GM18909 (cell line): ENCODE results near the gene CLHC1.
"Not testable (repeated sequence)": the region's sequence is repeated elsewhere in the genome, so short reads cannot be mapped to it uniquely, and the experiment has no call there.

Source experiments
- ATAC-seq: cut with Tn5 transposase; IDR thresholded peaks from one replicate; pipeline ENCODE4 v1.9.1; 2021; ENCODE audit warnings: mild to moderate bottlenecking; ENCODE audit not compliant: unreplicated experiment, poor library complexity

Gene CLHC1

DNA sequence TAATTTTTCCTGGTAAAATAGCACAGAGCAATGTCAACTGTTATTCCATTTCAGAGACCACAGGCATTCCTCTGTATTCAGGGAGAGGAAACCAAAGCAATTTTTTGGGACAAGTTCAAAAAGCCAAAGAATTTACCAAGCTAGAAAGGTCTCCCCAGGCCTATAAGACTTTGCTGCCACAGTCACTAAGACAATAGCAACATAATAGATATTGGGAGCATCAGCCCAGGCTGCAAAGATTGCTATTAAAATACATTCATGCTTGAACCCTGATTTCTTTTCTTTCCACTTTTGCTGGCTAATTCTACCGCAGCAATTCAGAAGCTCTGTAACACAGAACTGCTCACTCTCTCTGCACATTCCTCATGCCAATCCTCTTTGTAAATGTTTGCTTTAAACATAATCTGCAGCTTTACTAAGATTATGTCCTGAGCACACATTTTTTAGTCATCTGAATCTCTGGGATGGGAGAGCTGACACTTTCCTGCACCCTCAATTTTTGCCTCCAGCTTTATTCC lies 76.3 kb downstream of the CLHC1 start:
- no peak for ATAC-seq

DNA sequence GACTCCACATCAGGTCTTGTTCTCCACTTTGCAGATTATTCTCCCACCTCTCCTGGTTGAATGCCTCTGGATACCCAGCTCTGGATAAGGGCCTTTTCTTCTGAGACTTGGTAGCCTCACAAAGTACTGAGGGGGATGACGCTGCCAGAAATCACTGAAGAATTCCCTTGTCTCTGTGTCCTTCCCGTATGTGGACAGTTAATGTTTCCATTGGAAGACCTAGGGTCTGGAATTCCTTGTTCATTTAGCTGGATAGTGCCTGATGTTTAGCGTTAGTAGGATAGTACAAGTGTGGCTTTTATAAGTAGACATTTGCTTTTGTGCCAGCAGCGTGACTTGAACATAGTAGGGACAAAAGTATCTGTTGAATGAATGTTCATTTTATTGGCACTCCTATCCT lies 76.9 kb downstream of the CLHC1 start:
- no peak for ATAC-seq

- no peak for ATAC-seq
Observed at GRCh38 chr2:55154525-55155030, 77.5 kb downstream of the CLHC1 start.

DNA sequence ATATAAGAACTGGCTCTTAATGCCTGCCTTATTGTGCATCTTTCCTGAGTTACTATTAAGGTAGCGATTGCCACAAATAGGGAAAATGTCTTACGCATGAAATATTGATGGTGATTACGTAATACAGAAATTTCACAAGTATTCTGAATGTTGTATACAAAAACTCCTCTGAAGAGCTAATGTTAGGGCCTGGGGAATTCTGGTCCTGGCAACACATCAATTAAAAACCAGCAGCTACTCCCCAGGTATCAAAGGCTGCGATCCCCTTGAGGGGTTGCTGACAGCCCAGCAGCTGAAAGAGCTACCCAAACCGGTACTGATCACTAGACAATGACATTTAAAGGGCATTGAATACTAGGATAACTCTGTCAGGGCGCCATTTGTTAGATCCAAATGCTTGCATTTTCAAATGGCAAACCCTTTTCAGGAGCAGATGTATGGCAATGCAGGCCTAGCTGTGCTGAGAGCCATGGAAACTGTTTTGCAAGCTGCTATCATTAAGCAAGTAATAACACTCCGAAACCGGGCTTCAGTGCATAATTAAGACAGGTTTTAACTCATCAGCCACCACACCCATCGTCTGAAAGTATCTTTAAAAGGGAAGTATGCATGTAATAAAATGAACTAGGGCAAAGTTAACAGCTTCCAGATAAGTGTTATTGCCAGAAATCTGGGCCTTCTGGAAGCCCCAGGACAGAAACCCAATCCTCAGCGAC lies 78.4 kb downstream of the CLHC1 start:
- no peak for ATAC-seq

DNA sequence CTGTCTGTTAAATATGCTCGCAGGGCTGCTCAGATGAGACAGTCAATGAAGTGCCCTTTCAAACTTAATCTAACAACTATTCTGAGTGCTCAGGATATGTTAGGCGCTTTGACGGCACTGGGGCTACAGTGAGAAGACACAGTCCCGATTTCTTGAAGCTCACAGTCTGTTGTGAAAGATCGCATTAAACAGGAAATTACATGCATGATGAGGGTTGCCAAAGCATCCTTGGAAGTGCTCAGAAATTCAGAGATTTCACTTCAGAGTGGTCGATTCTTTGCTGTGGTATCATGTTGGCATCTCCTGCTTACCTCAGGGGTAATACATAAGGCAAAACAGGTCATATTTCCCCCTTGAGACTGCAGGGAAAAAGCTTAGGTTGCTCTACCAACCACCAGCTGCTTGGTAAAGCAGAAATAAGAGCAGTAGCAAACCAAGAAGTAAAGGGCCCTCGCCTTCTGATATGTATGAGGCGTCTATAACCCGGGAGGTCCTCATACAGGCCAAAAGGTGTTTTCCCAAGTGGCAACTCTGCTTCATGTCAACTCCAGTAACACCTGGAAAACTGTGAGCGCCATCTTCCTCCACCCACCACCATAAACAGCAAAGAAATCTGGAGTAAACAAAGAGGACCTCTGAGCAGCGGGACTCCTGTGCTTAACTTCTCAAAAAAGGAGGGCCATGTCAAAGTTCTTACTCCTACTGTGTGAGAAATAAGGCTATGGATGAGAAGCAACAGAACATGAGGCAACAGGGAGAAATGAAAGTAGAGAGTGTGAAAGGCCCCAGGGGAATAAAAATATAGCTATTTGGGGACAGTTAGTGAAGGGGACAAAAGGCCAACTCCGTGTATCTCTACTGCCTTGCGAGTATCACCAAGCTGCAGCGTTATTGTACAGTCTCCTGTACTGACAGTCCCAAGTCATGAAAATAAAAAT lies 79.3 kb downstream of the CLHC1 start:
- ATAC-seq = no peak

GRCh38 chr2:55151733-55152433 lies 80.2 kb downstream of the CLHC1 start:
- ATAC-seq = no peak

DNA sequence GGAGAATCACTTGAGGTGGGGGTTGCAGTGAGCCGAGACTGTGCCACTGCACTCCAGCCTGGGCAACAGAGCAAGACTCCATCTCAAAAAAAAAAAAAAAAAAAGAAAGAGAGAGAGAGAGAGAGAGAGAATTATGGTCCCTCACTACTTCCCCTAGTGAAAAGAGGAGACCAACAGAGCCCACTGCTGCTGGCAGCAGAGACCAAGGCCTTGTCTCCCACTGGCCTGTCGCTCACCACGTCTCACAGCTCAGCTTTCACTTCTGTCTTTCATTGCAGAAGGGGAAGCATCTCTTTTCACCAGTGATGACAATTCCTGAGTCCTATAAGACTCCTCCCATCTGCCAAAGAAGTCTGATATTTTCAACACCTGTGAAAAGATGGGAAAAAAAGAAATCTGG lies 81.3 kb downstream of the CLHC1 start:
- ATAC-seq = peak; percentile 80

DNA sequence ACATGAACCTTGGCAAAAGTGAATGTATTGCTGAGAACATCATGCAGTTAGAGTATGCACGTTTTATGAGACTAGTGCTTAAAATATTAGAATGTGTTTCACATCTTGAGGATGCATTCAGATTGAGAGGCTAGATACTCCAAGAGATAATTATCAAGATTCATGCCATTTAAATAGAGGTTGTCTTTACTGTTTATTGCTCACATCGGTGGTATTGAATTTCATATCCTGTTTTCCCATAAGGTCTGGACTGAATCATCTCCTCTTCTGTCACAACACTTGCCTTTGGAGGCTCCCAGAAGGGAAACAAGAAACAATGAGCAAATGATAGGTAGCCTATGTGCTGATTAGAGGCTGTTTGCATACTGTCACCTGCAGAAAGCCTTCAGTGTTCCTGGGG lies 83.8 kb downstream of the CLHC1 start:
- ATAC-seq = no peak

- ATAC-seq = no peak
Observed at GRCh38 chr2:55147531-55147930, 84.6 kb downstream of the CLHC1 start.

GRCh38 chr2:55147041-55147440 lies 85.1 kb downstream of the CLHC1 start:
- ATAC-seq = no peak

- no peak for ATAC-seq
Observed at GRCh38 chr2:55146263-55146662, 85.8 kb downstream of the CLHC1 start.

GRCh38 chr2:55144922-55145820 lies 86.9 kb downstream of the CLHC1 start:
- ATAC-seq = no peak

DNA sequence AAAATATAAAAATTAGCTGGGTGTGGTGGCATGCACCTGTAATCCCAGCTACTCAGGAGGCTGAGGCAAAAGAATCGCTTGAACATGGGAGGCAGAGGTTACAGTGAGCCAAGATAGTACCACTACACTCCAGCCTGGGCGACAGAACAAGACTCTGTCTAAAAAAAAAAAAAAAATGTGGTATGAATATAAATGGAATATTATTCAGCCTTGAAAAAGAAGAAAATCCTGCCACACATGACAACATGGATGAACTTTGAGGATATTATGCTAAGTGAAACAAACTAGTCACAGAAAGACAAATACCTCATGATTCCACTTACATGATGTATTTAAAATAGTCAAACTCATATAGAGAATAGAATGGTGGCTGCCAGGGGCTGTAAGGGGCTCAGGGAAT lies 88.4 kb downstream of the CLHC1 start:
- ATAC-seq = not testable (repeated sequence)

DNA sequence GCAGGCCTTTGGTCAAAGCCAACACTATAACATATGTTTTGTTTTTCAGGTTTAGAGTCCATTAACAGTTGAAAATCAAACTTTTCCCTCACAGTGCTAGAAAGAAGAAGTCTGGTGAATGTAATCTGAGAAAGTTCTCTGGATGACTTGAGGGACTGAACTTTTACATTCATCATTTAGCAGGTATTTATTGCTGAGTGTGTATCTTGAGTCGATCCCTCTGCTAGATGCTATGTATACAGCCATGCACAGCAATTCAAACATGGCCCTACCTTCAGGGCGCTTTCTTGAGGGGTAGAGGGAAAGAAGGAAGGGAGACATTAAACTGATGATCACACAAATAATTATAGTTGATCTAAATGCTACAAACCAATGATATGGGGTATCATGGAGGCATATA lies 89.6 kb downstream of the CLHC1 start:
- ATAC-seq = no peak

GRCh38 chr2:55141572-55142413 lies 90.3 kb downstream of the CLHC1 start:
- ATAC-seq = no peak

- ATAC-seq = no peak
Observed at GRCh38 chr2:55140316-55141219, 91.5 kb downstream of the CLHC1 start.

- ATAC-seq = no peak
Observed at GRCh38 chr2:55139305-55139704, 92.8 kb downstream of the CLHC1 start.

DNA sequence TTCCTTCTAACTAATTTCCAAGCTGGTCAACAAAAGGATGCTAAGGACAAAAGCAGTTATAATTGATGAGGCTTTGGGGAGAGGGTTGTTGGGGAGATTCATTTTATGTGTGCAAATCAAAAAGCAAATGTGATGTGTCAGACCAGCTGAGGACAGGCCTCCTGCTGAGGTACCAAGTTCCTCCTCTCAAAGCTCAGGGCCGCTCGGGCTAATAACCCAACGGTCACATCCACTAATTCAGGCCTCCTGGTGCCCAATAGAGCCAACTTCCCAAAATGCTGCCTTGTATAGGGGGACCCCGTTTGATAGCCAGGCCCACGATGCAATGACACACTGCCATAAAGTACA lies 93.2 kb downstream of the CLHC1 start:
- no peak for ATAC-seq
